Activated CD4-positive, alpha-beta T cell treated with anti-CD3 and anti-CD28 coated beads for 36 hours (primary cell): Measurements from ENCODE around the gene ZBTB18. TPM values are rescaled to one million over a fixed set of nuclear protein-coding genes. Genes with fewer than 3 reads are reported as not detected.

Source experiments
- ATAC-seq: fragments of 200-7000 bp; cut with Tn5 transposase; one replicate; pipeline ENCODE4 v1.10.0; 2021; ENCODE audit warnings: mild to moderate bottlenecking, moderate library complexity
- CTCF ChIA-PET: fragments of 350-600 bp; sonication (Branson Sonifier 250); formaldehyde crosslinking; loops from one replicate; lab custom pipeline; 2021; ENCODE audit warnings: antibody characterized with exemption; lab: Charles Lee
- POLR2A ChIA-PET: fragments of 350-600 bp; sonication (Branson Sonifier 250); formaldehyde crosslinking; loops from one replicate; lab custom pipeline; 2021; ENCODE audit warnings: antibody characterized with exemption, inconsistent platforms; lab: Charles Lee
- DNase-seq: peaks from one replicate; pipeline ENCODE4 v3.0.0-alpha.2; 2020
- H3K27ac Mint-ChIP-seq: one replicate; pipeline ENCODE4 v1.8.0; 2021; ENCODE audit warnings: mixed read lengths
- H3K27me3 Mint-ChIP-seq: one replicate; pipeline ENCODE4 v1.8.0; 2021; ENCODE audit warnings: mixed read lengths
- H3K36me3 Mint-ChIP-seq: one replicate; pipeline ENCODE4 v1.8.0; 2021; ENCODE audit warnings: low read depth, mixed read lengths
- H3K4me1 Mint-ChIP-seq: one replicate; pipeline ENCODE4 v1.8.0; 2021; ENCODE audit warnings: mixed read lengths
- H3K4me3 Mint-ChIP-seq: one replicate; pipeline ENCODE4 v1.8.0; 2021; ENCODE audit warnings: mild to moderate bottlenecking, moderate library complexity, mixed read lengths
- H3K9me3 Mint-ChIP-seq: one replicate; pipeline ENCODE4 v1.8.0; 2021; ENCODE audit warnings: low read depth, mixed read lengths
- intact Hi-C, 2 experiments: fragments of 100-400 bp; cut with DNase I in 1 of 2; cut with micrococcal nuclease in 1 of 2; formaldehyde crosslinking; loops; one replicate each; pipeline versions ENCODE4 v1.14.2 to v1.15.1; 2022 to 2024; cut with DNase I, micrococcal nuclease
- total RNA-seq, 2 experiments: library from RNA; stranded (reverse); gene quantifications; one replicate each; pipeline ENCODE4 v1.2.3, GENCODE V29; 2021

The ZBTB18 gene
- total RNA-seq, 2 experiments from 2014 or later: 5.0 to 5.3 TPM

- H3K9me3 Mint-ChIP-seq: no peaks in the 10 kb centered on the region
- POLR2A ChIA-PET: no interaction called here
- no peak overlapping the region for H3K4me3 Mint-ChIP-seq
- H3K36me3 Mint-ChIP-seq: peaks cover 2% of the 10 kb centered on the region
- CTCF ChIA-PET: interaction anchor here (0.7 to 1.6 kb wide), 6 partner anchors 9 to 303 kb away, joined by 3 to 9 read pairs (median 4); no protein-coding TSS in a partner anchor
- no peak overlapping the region for H3K27ac Mint-ChIP-seq
- no peaks in the 10 kb centered on the region for H3K27me3 Mint-ChIP-seq
- peaks cover 24% of the 10 kb centered on the region for H3K4me1 Mint-ChIP-seq
- DNase-seq (no peak), ATAC-seq (no peak)
- intact Hi-C loops: no loop called here
These were observed 1.1 kb downstream of the ZBTB18 start for GRCh38 chr1:244052016-244052727.

GRCh38 chr1:244052728-244053312 is 1.7 kb downstream of the ZBTB18 start:
- DNase-seq: no peak

GRCh38 chr1:244053831-244054230 is 2.7 kb downstream of the ZBTB18 start:
- DNase-seq: no peak
- Mint-ChIP-seq H3K4me1 (peaks cover 24% of the 10 kb centered on the region), H3K9me3 (no peaks in the 10 kb centered on the region), H3K36me3 (peaks cover 2% of the 10 kb centered on the region), H3K27ac (no peak overlapping the region), H3K27me3 (no peaks in the 10 kb centered on the region), H3K4me3 (no peak overlapping the region)
- intact Hi-C loops: no loop called here
- ATAC-seq: no peak
- ChIA-PET POLR2A (no interaction called here), CTCF (interaction anchor here (0.6 to 1.4 kb wide), 2 partner anchors 19 to 21 kb away, joined by 3 read pairs; no protein-coding TSS in a partner anchor)

More at GRCh38 chr1:244052728-244053312, 1.7 kb downstream of the ZBTB18 start:
- intact Hi-C loops: no loop called here
- ChIA-PET POLR2A (no interaction called here), CTCF (interaction anchor here (0.7 to 1.6 kb wide), 5 partner anchors 8 to 303 kb away, joined by 3 to 9 read pairs (median 4); no protein-coding TSS in a partner anchor)
- Mint-ChIP-seq H3K4me3 (no peak overlapping the region), H3K4me1 (peaks cover 24% of the 10 kb centered on the region), H3K9me3 (no peaks in the 10 kb centered on the region), H3K27ac (no peak overlapping the region), H3K27me3 (no peaks in the 10 kb centered on the region), H3K36me3 (peaks cover 2% of the 10 kb centered on the region)
- no peak for ATAC-seq

- Mint-ChIP-seq H3K4me3 (no peak overlapping the region), H3K27ac (no peak overlapping the region), H3K27me3 (no peaks in the 10 kb centered on the region), H3K36me3 (peaks cover 2% of the 10 kb centered on the region), H3K4me1 (peaks cover 24% of the 10 kb centered on the region), H3K9me3 (no peaks in the 10 kb centered on the region)
- DNase-seq (no peak), ATAC-seq (no peak)
- ChIA-PET POLR2A (no interaction called here), CTCF (interaction anchor here (0.6 to 1.4 kb wide), 2 partner anchors 20 to 22 kb away, joined by 3 read pairs; no protein-coding TSS in a partner anchor)
- intact Hi-C loops: no loop called here
These were observed 3.3 kb downstream of the ZBTB18 start for GRCh38 chr1:244054247-244054923.

- peaks cover 20% of the 10 kb centered on the region for H3K4me1 Mint-ChIP-seq
- H3K36me3 Mint-ChIP-seq: no peaks in the 10 kb centered on the region
- CTCF ChIA-PET: no interaction called here
- H3K27ac Mint-ChIP-seq: no peak overlapping the region
- DNase-seq (no peak), ATAC-seq (no peak)
- intact Hi-C loops: no loop called here
- POLR2A ChIA-PET: no interaction called here
- no peaks in the 10 kb centered on the region for H3K9me3 Mint-ChIP-seq
- no peak overlapping the region for H3K4me3 Mint-ChIP-seq
- H3K27me3 Mint-ChIP-seq: no peaks in the 10 kb centered on the region
These were observed 3.8 kb downstream of the ZBTB18 start for GRCh38 chr1:244054924-244055263.

GRCh38 chr1:244056577-244056976 is 5.5 kb downstream of the ZBTB18 start:
- DNase-seq: no peak
- CTCF ChIA-PET: interaction anchor here (1.4 kb wide), 1 partner anchor 9 kb away, joined by 3 read pairs; no protein-coding TSS in a partner anchor
- Mint-ChIP-seq H3K36me3 (no peaks in the 10 kb centered on the region), H3K4me3 (no peak overlapping the region), H3K27ac (no peak overlapping the region), H3K4me1 (peaks cover 11% of the 10 kb centered on the region), H3K9me3 (no peaks in the 10 kb centered on the region), H3K27me3 (no peaks in the 10 kb centered on the region)
- POLR2A ChIA-PET: interaction anchor here (0.6 kb wide), 1 partner anchor 8 kb away, joined by 3 read pairs; no protein-coding TSS in a partner anchor
- no peak for ATAC-seq
- intact Hi-C loops: no loop called here

- no peak for ATAC-seq
- Mint-ChIP-seq H3K4me1 (peaks cover 11% of the 10 kb centered on the region), H3K9me3 (no peaks in the 10 kb centered on the region), H3K36me3 (no peaks in the 10 kb centered on the region), H3K27ac (no peak overlapping the region), H3K27me3 (no peaks in the 10 kb centered on the region), H3K4me3 (no peak overlapping the region)
- no peak for DNase-seq
- ChIA-PET POLR2A (no interaction called here), CTCF (interaction anchor here (0.5 kb wide), 1 partner anchor 91 kb away, joined by 3 read pairs; no protein-coding TSS in a partner anchor)
- intact Hi-C loops: no loop called here
These were observed 6.6 kb downstream of the ZBTB18 start for GRCh38 chr1:244057474-244058385.

GRCh38 chr1:244060117-244060516 is 9.0 kb downstream of the ZBTB18 start:
- Mint-ChIP-seq H3K27ac (no peak overlapping the region), H3K4me1 (peaks cover 11% of the 10 kb centered on the region), H3K36me3 (no peaks in the 10 kb centered on the region), H3K27me3 (no peaks in the 10 kb centered on the region), H3K9me3 (no peaks in the 10 kb centered on the region), H3K4me3 (no peak overlapping the region)
- DNase-seq: no peak
- ChIA-PET CTCF (interaction anchor here (1.1 to 2.0 kb wide), 2 partner anchors 8 to 33 kb away, joined by 3 to 9 read pairs; partner anchors contain the start of gene ZBTB18), POLR2A (interaction anchor here (0.8 kb wide), 1 partner anchor 404 kb away, joined by 3 read pairs; no protein-coding TSS in a partner anchor)
- intact Hi-C loops: no loop called here
- no peak for ATAC-seq

- no peak overlapping the region for H3K4me3 Mint-ChIP-seq
- H3K27ac Mint-ChIP-seq: no peak overlapping the region
- H3K9me3 Mint-ChIP-seq: no peaks in the 10 kb centered on the region
- POLR2A ChIA-PET: interaction anchor here (0.8 kb wide), 1 partner anchor 403 kb away, joined by 3 read pairs; no protein-coding TSS in a partner anchor
- H3K36me3 Mint-ChIP-seq: no peaks in the 10 kb centered on the region
- DNase-seq (no peak), ATAC-seq (no peak)
- H3K4me1 Mint-ChIP-seq: peaks cover 9% of the 10 kb centered on the region
- intact Hi-C loops: no loop called here
- H3K27me3 Mint-ChIP-seq: no peaks in the 10 kb centered on the region
- CTCF ChIA-PET: interaction anchor here (1.0 to 2.0 kb wide), 3 partner anchors 9 to 32 kb away, joined by 3 to 9 read pairs (median 4); partner anchors contain the start of gene ZBTB18
These were observed 9.6 kb downstream of the ZBTB18 start for GRCh38 chr1:244060686-244061085.

- ChIA-PET CTCF (interaction anchor here (1.4 to 2.0 kb wide), 2 partner anchors 10 kb away, joined by 4 to 9 read pairs; partner anchors contain the start of gene ZBTB18), POLR2A (no interaction called here)
- H3K9me3 Mint-ChIP-seq: no peaks in the 10 kb centered on the region
- H3K36me3 Mint-ChIP-seq: no peaks in the 10 kb centered on the region
- peaks cover 1% of the 10 kb centered on the region for H3K4me1 Mint-ChIP-seq
- no peaks in the 10 kb centered on the region for H3K27me3 Mint-ChIP-seq
- DNase-seq (no peak), ATAC-seq (no peak)
- intact Hi-C loops: no loop called here
- H3K4me3 Mint-ChIP-seq: no peak overlapping the region
- H3K27ac Mint-ChIP-seq: no peak overlapping the region
These were observed 11.2 kb downstream of the ZBTB18 start for GRCh38 chr1:244062156-244062725.
